ENCODE measurements around the gene IL2RA. TPM values are rescaled to one million over a fixed set of nuclear protein-coding genes. Genes with fewer than 3 reads are reported as not detected.

Gene IL2RA
- total RNA-seq, 1 donor from 2014 or later, result not detected

Other genes with a start within 250 kb of the IL2RA start
- gene GDI2, start 248.9 kb downstream of the IL2RA start, total RNA-seq, result 402 and 472 TPM in 2 replicates
- 3.7 and 8.0 TPM in 2 replicates for gene ANKRD16, start 172.5 kb downstream of the IL2RA start, total RNA-seq
- 48.3 and 68.4 TPM in 2 replicates for gene FBH1, start 172.1 kb downstream of the IL2RA start, total RNA-seq
- gene IL15RA, start 84.8 kb downstream of the IL2RA start, total RNA-seq, result 12.5 and 24.5 TPM in 2 replicates
- gene RBM17, start 26.7 kb upstream of the IL2RA start, total RNA-seq, result 48.2 and 57.3 TPM in 2 replicates
- gene PFKFB3, start 140.6 kb upstream of the IL2RA start, total RNA-seq, result 31.3 and 54.9 TPM in 2 replicates

Data from epithelial cell of proximal tubule (primary cell).